Right renal cortex interstitium (tissue), 3 donors: Measurements from ENCODE around the gene IQCK. TPM values are rescaled to one million over a fixed set of nuclear protein-coding genes. Genes with fewer than 3 reads are reported as not detected.

Experiments
- DNase-seq, 3 donors: peaks; one replicate each; pipeline ENCODE4 v3.0.0-alpha.2; 2013; ENCODE audit warnings: low read depth in 3 of 3, low spot score in 2 of 3
- polyA plus RNA-seq, 3 donors: library from polyadenylated mRNA; unstranded; fragments of 120-200 nt; gene quantifications; one replicate each; pipeline ENCODE4 v1.2.1, GENCODE V29; 2013; ENCODE audit not compliant: insufficient read length in 3 of 3

IQCK gene
- polyA plus RNA-seq, 3 donors, result 49.5 to 53.9 (median 49.9) TPM

DNA sequence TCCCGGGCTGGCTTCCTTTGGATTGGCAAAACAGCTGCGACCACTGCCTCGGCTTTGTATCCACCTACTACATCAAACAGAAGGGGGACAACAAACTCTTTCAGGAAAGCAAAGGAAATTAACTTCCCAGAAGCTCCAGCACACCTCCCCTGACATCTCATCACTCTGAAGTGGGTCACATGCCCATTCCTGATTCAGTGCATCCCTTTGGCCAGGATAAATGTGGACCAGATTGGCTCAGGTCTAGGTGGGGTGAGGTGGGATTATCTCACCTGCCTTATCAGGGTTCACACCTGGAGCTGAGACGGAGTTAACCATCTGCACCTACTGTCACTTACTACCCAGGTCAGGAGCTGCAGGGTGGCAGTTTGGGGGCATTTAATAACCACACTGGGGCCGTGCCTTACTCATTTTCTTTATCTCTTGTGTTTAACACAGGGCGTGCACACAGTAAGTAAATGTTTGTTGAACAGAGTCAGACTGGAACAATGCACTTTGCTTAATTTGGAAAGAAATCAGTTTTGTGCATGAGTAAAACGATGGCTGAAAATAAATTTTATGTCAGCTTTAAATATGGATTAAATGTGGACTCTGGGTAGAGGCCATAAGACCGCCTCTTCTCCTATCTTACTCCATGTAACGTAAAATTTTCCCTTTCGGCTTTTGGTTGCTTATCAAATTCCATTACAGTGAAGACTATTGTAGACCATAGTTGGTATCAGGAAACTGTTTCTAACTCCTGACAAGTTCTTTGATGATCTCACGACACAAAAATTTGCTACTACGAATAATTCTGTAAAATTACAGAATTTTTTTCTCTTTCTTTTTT lies 36.0 kb downstream of the IQCK start:
- DNase-seq, result no peak

DNA sequence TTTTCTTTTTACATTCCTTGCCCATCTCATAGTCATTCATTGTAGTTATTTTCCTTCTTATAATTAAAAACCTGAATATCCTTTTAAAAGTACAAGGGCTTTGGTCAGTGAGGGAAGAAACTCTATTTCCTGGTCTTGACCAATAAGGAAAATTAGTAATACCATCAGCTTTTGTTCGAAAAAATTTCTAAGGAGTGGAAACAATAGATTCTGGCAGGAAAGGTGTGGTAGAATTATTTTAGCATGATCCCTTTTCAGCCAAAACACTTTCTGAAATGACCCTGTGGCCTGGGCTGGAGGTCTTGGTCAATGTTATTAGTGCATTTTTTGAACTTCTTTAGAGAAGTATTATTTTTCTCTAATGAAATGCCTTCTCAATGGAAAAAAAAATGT lies 36.6 kb downstream of the IQCK start:
- DNase-seq, result no peak

DNA sequence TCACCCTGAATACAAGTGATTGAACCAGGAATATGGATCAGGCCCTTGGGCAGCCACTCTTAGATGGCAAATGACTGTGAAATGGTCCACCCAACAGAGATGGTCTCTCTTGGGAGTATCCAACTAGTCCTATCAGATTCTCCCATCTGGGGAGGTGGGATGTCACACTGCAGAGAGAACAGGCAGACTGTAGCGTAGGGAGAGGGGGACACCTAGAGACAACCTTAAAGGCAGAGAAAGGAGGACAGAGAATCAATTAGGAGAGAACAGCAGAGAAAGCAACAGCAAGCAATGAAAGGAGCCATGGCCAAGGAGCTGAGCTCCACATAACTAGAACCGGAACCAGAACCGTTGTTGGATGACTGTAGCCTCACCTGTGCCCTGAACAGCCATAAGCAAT lies 37.2 kb downstream of the IQCK start:
- no peak for DNase-seq

DNA sequence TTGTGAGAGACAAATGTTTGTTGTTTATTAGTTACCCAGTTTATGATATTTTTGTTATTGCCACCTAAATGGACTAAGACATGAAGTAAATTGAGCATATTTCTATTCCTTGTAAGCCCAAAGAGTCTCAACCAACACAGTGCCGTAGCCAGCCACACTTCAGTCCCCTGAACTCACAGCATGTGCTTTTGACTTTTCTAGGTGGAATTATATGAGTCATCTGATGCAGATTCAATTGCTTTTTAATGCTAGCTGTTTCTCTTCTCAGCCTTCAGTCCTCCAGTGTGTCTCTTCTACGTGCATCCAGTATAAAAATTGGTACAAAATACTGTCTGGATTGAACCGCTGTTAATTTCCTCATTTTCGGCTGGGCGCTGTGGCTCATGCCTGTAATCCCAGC lies 39.0 kb downstream of the IQCK start:
- DNase-seq, result no peak

DNA sequence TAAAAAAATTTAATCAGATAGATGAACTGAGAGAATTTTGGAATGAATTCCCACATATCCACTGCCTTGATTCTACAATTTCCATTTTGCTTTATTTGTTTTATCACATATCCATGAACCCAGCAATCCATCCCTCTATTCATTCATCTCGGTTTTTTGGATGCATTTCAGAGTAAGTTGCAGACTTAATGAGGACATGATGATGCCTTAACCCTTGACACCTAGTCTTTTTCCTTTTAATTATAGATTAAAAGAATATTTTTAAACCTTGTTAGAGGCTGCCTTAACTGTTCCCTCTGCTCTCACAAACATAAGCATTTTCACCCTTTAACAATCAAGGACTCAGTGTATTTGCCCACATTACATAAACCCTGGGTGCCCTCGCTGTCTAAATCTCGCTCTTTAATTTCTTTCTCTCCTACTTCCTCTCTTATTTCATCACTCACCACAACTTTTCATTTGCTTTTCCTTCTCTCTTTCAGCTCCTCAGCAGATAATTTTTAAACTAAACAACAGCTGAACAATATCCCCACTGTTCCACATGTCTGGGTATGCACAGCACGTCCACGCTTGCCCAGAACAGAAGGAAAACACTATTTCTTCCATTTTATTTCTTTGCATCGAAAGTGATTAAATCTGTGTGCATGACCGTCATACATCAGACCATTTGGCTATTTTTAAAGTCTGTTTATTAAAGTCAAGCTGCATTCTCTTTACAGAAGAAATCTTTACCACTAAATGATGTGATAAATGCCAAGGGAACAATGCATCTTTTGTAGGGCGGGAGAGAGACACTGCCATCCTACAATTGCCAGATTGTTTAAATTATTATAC lies 39.9 kb downstream of the IQCK start:
- DNase-seq, result no peak

DNA sequence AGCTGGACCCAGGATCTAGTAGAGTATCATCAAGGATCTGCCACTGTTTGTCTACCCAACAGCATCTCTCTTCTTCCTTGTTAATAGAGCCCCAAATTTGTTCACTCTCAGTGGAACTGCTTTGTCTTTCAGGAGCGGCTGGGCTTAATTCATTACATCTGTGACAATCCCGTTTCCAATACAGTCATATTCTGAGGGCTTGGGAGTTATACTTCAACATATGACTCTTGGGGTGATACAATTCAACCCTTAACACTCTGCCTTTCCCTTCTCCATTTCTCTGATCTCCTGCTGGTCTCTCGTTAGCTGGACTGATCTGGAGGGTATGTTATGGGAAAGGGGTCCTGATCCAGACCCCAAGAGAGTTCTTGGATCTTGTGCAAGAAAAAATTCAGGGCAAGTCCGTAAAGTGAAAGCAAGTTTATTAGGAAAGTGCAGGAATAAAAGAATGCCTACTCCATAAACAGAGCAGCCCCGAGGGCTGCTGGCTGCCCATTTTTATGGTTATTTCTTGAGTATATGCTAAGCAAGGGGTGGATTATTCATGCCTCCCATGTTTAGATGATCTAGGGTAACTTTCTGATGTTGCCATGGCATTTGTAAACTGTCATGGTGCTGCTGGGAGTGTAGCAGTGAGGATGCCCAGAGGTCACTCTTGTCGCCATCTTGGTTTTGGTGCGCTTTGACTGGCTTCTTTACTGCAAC lies 42.4 kb downstream of the IQCK start:
- no peak for DNase-seq

DNA sequence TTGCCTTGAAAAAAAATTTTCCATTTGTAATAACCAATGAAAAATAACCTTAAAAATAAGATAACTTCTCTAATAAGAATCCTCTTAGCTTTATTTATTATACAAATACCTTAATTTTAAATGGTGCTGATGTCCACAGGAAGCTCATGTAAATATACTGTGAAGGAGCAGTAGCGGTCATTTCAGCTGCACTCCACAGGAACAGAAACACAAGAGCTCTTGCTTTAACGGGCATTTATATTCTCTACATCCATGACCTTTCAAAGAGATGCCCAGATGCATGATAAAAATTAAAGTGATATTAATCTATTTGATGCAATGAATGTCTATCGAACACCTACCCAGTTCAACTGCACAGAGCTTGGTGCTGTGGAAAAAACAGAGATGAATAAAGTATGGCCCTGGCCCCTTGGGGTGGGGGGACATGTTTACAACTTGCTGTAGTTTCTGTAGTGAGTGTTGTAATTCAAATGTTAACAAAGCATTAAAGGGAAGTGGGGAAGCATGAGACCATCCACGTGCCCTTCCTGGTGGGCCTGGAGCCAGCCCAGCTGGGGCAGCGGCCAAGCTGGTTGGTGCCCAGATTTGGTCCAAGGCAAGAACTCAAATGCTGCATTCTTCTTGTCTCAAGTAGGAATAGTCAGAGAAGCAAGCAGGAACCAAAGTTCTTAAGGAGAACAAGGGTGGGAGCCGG lies 47.9 kb downstream of the IQCK start:
- DNase-seq, result no peak

GRCh38 chr16:19766554-19766884 lies 48.4 kb downstream of the IQCK start:
- DNase-seq, result no peak

GRCh38 chr16:19766988-19767387 lies 48.9 kb downstream of the IQCK start:
- no peak for DNase-seq

- DNase-seq, result no peak
These were observed 49.4 kb downstream of the IQCK start for GRCh38 chr16:19767497-19767896.

GRCh38 chr16:19769239-19769638 lies 51.2 kb downstream of the IQCK start:
- DNase-seq, result no peak

DNA sequence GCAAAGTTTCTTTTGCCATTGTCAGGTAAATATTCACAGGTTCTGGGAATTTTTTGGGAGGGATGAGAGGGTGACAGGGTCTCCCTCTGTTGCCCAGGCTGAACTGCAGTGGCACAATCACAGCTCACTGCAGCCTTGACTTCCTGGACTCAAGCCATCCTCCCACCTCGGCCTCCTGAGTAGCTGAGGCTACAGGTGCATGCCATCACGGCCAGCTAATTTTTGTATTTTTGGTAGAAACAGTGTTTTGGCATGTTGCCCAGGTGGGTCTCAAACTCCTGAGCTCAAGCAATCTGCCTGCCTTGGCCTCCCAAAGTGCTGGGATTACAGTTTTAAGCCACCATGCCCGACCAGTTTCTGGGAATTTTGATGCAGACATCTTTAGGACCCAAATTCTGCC lies 53.0 kb downstream of the IQCK start:
- DNase-seq, result no peak

GRCh38 chr16:19771796-19772195 lies 53.7 kb downstream of the IQCK start:
- DNase-seq, result no peak

DNA sequence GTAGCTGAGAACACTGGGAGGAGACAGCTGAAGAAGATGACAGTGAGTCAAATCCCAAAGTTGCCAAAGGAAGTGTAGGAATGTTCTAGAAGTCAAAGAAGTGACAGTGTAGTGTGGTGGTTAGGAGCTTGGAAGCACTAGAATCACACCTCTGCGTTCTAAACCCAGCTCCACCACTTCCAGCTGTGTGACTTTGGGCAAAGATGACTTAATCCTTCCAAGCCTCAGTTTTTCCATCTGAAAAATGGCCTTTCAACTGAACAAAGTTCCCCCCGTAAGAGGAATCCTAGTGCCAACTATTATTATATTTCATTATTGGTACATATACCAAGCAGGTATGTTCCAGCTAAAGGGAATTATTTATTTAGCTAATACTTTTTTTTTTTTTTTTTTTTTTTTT lies 56.0 kb downstream of the IQCK start:
- no peak for DNase-seq

DNA sequence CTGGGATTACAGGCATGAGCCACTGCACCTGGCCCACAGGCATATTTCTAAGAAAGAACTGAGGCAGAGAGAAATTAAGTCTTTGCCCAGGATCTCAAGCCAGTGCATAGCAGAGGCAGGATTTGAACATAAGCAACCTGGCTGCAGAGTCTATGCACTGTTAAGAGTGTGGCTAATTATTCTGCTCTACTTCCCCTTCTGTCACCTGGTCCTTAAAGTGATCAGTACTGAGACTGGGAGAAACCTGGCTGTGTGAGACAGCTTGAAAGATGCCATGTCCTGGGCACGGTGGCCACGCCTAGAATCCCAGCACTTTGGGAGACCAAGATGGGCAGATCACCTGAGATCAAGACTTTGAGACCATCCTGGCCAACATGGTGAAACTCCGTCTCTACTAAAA lies 58.1 kb downstream of the IQCK start:
- no peak for DNase-seq

DNA sequence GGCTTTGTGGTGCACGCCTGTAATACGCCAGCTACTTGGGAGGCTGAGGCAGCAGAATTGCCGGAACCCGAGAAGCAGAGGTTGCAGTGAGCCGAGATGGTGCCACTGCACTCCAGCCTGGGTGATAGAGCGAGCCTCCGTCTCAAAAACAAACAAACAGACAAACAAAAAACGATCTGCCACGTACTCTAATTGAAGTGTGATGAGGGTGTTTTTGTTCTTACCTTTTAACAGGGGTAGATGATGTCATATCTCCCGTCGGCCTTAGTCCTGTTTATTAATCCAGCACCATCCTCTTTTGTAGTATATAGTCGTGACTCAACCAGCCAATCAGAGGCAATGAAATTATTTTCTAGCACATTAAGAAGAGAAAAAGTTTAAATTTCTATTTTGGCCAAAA lies 58.5 kb downstream of the IQCK start:
- no peak for DNase-seq

DNA sequence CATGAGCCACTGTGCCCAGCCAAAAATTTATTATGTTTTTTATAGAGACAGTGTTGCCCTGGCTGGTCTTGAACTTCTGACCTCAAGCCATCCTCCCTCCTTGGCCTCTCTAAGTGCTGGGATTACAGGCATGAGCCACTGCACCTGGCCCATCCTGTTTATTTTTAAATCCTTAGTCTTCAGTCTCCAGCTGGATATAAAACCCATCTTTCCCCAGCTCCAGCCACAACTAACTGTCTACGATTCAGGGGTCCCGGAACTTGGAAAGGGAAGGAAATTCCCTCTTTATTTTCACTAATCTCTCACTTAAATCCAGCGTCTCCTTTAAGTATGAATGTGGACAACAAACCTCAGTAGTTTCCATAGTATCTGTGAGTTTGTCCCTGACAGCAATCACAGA lies 62.2 kb downstream of the IQCK start:
- DNase-seq, result no peak

GRCh38 chr16:19781226-19781625 lies 63.2 kb downstream of the IQCK start:
- no peak for DNase-seq

GRCh38 chr16:19783363-19784182 lies 65.5 kb downstream of the IQCK start:
- no peak for DNase-seq

DNA sequence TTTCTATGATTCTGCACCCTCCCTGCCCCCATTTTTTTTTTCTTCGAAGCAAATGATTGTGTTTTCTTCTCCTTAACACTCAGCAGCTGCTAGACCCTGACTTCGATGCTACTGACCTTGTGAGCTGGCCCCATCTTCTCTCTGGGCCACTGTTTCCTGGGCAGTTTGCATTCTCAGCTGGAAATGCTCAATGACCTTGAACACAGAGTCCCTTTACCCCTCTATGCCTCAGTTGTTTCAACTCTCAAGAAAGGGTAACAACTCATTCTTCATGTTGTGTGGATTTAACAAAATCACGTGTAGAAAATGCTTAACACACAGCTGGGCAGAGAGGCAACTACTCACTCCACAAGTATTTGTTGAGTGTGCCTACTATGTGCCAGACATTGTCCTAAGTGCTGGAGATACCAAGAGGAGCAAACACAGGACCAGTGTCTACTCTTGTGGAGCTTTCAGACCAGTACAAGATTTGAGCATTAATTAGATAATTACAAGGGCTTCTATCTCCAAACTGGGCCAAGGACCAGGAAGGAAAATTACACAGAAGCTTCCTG lies 66.2 kb downstream of the IQCK start:
- DNase-seq, result no peak
